Left ventricle myocardium inferior (tissue), 1 donor: ENCODE data around the gene MARCHF4. TPM values are rescaled to one million over a fixed set of nuclear protein-coding genes. Genes with fewer than 3 reads are reported as not detected.

Experiments used
- DNase-seq: peaks from one replicate; pipeline ENCODE4 v3.0.0-alpha.2; 2020
- H3K27ac ChIP-seq: fragments of 200-600 bp; replicated peaks from 2 replicates; pipeline ENCODE4 v1.8.0; 2021
- H3K27me3 ChIP-seq: fragments of 200-600 bp; 2 replicates; pipeline ENCODE4 v1.8.0; 2021; ENCODE audit warnings: low read depth
- H3K36me3 ChIP-seq: fragments of 200-600 bp; 2 replicates; pipeline ENCODE4 v1.8.0; 2021
- H3K4me1 ChIP-seq: fragments of 200-600 bp; 2 replicates; pipeline ENCODE4 v1.8.0; 2021
- H3K4me3 ChIP-seq: fragments of 200-600 bp; 2 replicates; pipeline ENCODE4 v1.8.0; 2021; ENCODE audit warnings: mild to moderate bottlenecking, moderate library complexity
- H3K9me3 ChIP-seq: fragments of 200-600 bp; replicated peaks from 2 replicates; pipeline ENCODE4 v1.8.0; 2021
- CTCF ChIP-seq: fragments of 200-600 bp; IDR thresholded peaks from 2 replicates; pipeline ENCODE4 v1.8.0; 2021; ENCODE audit warnings: antibody characterized with exemption, mild to moderate bottlenecking, borderline replicate concordance
- intact Hi-C: fragments of 100-400 bp; cut with micrococcal nuclease; formaldehyde crosslinking; loops from one replicate; pipeline ENCODE4 v1.11.0; 2022
- total RNA-seq: library from RNA; stranded (reverse); fragmentation: NEBNext Ultra II Directional; extraction: Animal tissue kit (Norgen Biotek cat#: 25700); gene quantifications from one replicate; pipeline ENCODE4 v1.2.1, GENCODE V29; 2021
- donor health status: DM: no; HTN: yes; CAD: no; lungs with severe emphysema.

The MARCHF4 gene
- total RNA-seq, 1 donor from 2014 or later, result 0.08 TPM

GRCh38 chr2:216365518-216365917 lies 6.8 kb downstream of the MARCHF4 start:
- TF ChIP-seq CTCF, result no peak
- Histone ChIP-seq H3K9me3 (no peaks in the 10 kb centered on the region), H3K36me3 (no peaks in the 10 kb centered on the region), H3K4me3 (no peak overlapping the region), H3K4me1 (no peaks in the 10 kb centered on the region), H3K27me3 (peaks cover 76% of the 10 kb centered on the region), H3K27ac (no peak overlapping the region)
- intact Hi-C loops, result no loop called here
- DNase-seq, result no peak

- Histone ChIP-seq H3K4me1 (no peaks in the 10 kb centered on the region), H3K27ac (no peak overlapping the region), H3K9me3 (no peaks in the 10 kb centered on the region), H3K27me3 (peaks cover 64% of the 10 kb centered on the region), H3K4me3 (no peak overlapping the region), H3K36me3 (no peaks in the 10 kb centered on the region)
- TF ChIP-seq CTCF, result no peak
- intact Hi-C loops, result no loop called here
- no peak for DNase-seq
These were observed 9.1 kb downstream of the MARCHF4 start for GRCh38 chr2:216363221-216363620.

GRCh38 chr2:216362730-216363129 lies 9.6 kb downstream of the MARCHF4 start:
- H3K9me3 ChIP-seq, result no peaks in the 10 kb centered on the region
- H3K4me3 ChIP-seq, result no peak overlapping the region
- H3K4me1 ChIP-seq, result no peaks in the 10 kb centered on the region
- intact Hi-C loops, result no loop called here
- no peak for TF ChIP-seq CTCF
- H3K27me3 ChIP-seq, result peaks cover 59% of the 10 kb centered on the region
- H3K36me3 ChIP-seq, result no peaks in the 10 kb centered on the region
- DNase-seq, result no peak
- no peak overlapping the region for H3K27ac ChIP-seq

- peaks cover 20% of the 10 kb centered on the region for H3K27me3 ChIP-seq
- H3K27ac ChIP-seq, result no peak overlapping the region
- no peak for TF ChIP-seq CTCF
- no peak for DNase-seq
- H3K4me1 ChIP-seq, result no peaks in the 10 kb centered on the region
- intact Hi-C loops, result no loop called here
- no peaks in the 10 kb centered on the region for H3K36me3 ChIP-seq
- no peak overlapping the region for H3K4me3 ChIP-seq
- no peaks in the 10 kb centered on the region for H3K9me3 ChIP-seq
These were observed 16.6 kb downstream of the MARCHF4 start for GRCh38 chr2:216355711-216356110.

GRCh38 chr2:216354306-216354705 lies 18.0 kb downstream of the MARCHF4 start:
- no peak for DNase-seq
- intact Hi-C loops, result no loop called here
- no peak for TF ChIP-seq CTCF

GRCh38 chr2:216352653-216353270 lies 19.5 kb downstream of the MARCHF4 start:
- TF ChIP-seq CTCF, result no peak
- Histone ChIP-seq H3K27ac (no peak overlapping the region), H3K36me3 (no peaks in the 10 kb centered on the region), H3K9me3 (no peaks in the 10 kb centered on the region), H3K4me1 (no peaks in the 10 kb centered on the region), H3K4me3 (no peak overlapping the region), H3K27me3 (peaks cover 10% of the 10 kb centered on the region)
- intact Hi-C loops, result no loop called here
- DNase-seq, result no peak

More at GRCh38 chr2:216354306-216354705, 18.0 kb downstream of the MARCHF4 start:
- Histone ChIP-seq H3K4me1 (no peaks in the 10 kb centered on the region), H3K27ac (no peak overlapping the region), H3K9me3 (no peaks in the 10 kb centered on the region), H3K27me3 (peaks cover 16% of the 10 kb centered on the region), H3K4me3 (no peak overlapping the region), H3K36me3 (no peaks in the 10 kb centered on the region)
